HL-60 (cell line): ENCODE results near the gene SPACA5.

Experiments
- DNase-seq, 2 experiments: peaks; one replicate each; pipeline ENCODE4 v3.0.0-alpha.2; 2010 to 2020; ENCODE audit warnings: low read depth in 1 of 2, low spot score in 1 of 2
- H3K27ac ChIP-seq: fragments of 250-450 bp; sonication (Bioruptor Pico); replicated peaks from 2 replicates; pipeline ENCODE4 v1.5.1; 2020; ENCODE audit warnings: mild to moderate bottlenecking, moderate library complexity
- H3K27me3 ChIP-seq: fragments of 250-450 bp; sonication (Bioruptor Pico); 2 replicates; pipeline ENCODE4 v1.5.1; 2021; ENCODE audit warnings: mild to moderate bottlenecking, moderate library complexity; ENCODE audit not compliant: insufficient read depth, poor library complexity, severe bottlenecking
- H3K4me3 ChIP-seq: replicated peaks from 2 replicates; pipeline ENCODE4 v1.5.1; 2011; ENCODE audit warnings: mild to moderate bottlenecking, control low read depth, low read length; ENCODE audit not compliant: insufficient read depth
- CTCF ChIP-seq: IDR thresholded peaks from one replicate; pipeline ENCODE4 v1.5.1; 2011; ENCODE audit warnings: low read length, control low read depth, inconsistent platforms; ENCODE audit not compliant: insufficient read depth
- GABPA ChIP-seq: IDR thresholded peaks from 2 replicates; pipeline ENCODE4 v1.6.1; 2012; ENCODE audit warnings: low read depth
- POLR2AphosphoS5 ChIP-seq: IDR thresholded peaks from 2 replicates; pipeline ENCODE4 v1.6.1; 2012; ENCODE audit warnings: low read depth
- SPI1 ChIP-seq: IDR thresholded peaks from 2 replicates; pipeline ENCODE4 v1.6.1; 2012; ENCODE audit warnings: low read depth, mild to moderate bottlenecking, borderline replicate concordance
- TF ChIP-seq, protein P1 (sequence below): IDR thresholded peaks from 2 replicates; pipeline ENCODE4 v1.6.1; 2012; ENCODE audit warnings: low read depth; ENCODE audit not compliant: insufficient replicate concordance

SPACA5 gene

GRCh38 chrX:48035891-48036290, 29.1 kb downstream of the SPACA5 start:
- TF ChIP-seq GABPA (no peak), SPI1 (no peak), POLR2AphosphoS5 (no peak)
- H3K4me3 ChIP-seq, result no peak overlapping the region
- DNase-seq, result no peak
- H3K27ac ChIP-seq, result no peak overlapping the region
- H3K27me3 ChIP-seq, result no peaks in the 10 kb centered on the region

GRCh38 chrX:48043056-48043455, 36.3 kb downstream of the SPACA5 start:
- no peak for TF ChIP-seq CTCF
- TF ChIP-seq POLR2AphosphoS5, result no peak
- TF ChIP-seq GABPA, result no peak
- no peak for TF ChIP-seq SPI1
- TF ChIP-seq, protein P1, sequence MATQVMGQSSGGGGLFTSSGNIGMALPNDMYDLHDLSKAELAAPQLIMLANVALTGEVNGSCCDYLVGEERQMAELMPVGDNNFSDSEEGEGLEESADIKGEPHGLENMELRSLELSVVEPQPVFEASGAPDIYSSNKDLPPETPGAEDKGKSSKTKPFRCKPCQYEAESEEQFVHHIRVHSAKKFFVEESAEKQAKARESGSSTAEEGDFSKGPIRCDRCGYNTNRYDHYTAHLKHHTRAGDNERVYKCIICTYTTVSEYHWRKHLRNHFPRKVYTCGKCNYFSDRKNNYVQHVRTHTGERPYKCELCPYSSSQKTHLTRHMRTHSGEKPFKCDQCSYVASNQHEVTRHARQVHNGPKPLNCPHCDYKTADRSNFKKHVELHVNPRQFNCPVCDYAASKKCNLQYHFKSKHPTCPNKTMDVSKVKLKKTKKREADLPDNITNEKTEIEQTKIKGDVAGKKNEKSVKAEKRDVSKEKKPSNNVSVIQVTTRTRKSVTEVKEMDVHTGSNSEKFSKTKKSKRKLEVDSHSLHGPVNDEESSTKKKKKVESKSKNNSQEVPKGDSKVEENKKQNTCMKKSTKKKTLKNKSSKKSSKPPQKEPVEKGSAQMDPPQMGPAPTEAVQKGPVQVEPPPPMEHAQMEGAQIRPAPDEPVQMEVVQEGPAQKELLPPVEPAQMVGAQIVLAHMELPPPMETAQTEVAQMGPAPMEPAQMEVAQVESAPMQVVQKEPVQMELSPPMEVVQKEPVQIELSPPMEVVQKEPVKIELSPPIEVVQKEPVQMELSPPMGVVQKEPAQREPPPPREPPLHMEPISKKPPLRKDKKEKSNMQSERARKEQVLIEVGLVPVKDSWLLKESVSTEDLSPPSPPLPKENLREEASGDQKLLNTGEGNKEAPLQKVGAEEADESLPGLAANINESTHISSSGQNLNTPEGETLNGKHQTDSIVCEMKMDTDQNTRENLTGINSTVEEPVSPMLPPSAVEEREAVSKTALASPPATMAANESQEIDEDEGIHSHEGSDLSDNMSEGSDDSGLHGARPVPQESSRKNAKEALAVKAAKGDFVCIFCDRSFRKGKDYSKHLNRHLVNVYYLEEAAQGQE, result no peak
- no peak for DNase-seq

DNA sequence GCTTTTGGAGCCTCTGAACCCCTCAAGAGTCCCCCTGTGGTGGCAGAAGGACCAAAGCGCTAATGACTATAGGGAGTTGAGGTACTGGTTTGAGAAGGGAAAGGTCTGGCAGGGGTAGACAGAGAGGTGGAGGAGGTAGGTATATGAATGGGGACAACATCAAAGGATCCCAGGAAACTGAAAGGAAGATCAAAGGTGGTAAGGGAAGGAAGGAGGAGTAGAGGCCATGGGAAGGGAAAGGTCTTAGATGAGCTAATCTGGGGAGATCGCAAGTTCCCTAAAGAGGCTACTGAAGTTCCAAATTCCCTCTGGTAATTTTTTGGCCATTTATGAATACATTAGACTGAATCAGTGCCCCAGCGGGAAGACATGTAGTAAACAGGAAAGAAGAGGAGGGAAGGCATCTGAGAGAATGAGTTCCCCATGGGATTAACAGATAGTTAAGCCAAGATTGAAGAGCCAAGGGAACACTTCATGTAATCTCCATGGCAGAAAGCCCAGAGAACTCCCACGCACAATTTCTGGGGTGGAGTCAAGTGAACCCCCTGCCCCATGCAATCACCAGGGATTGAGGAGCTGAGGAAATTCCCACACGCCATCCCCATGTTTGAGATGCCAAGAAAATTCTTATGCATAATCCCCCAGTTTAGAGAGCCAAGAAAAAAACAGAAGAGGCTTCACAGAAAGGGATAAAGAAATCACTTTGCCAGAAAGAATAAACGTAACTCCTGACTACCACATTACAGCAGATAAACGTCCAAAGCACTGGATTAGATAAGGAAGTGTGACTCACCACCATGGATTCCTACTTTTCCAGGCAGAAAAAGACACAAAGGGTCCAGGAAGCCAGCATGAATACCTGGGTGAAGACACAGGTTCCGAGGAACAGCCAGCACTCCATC, 38.9 kb downstream of the SPACA5 start:
- TF ChIP-seq GABPA, result no peak
- TF ChIP-seq POLR2AphosphoS5, result no peak
- TF ChIP-seq SPI1, result no peak
- TF ChIP-seq CTCF, result no peak
- TF ChIP-seq, protein P1, result no peak
- H3K27me3 ChIP-seq, result no peaks in the 10 kb centered on the region
- no peak for DNase-seq
- H3K27ac ChIP-seq, result no peak overlapping the region
- H3K4me3 ChIP-seq, result no peak overlapping the region

More at GRCh38 chrX:48043056-48043455, 36.3 kb downstream of the SPACA5 start:
- Histone ChIP-seq H3K4me3 (no peak overlapping the region), H3K27ac (no peak overlapping the region), H3K27me3 (no peaks in the 10 kb centered on the region)

DNA sequence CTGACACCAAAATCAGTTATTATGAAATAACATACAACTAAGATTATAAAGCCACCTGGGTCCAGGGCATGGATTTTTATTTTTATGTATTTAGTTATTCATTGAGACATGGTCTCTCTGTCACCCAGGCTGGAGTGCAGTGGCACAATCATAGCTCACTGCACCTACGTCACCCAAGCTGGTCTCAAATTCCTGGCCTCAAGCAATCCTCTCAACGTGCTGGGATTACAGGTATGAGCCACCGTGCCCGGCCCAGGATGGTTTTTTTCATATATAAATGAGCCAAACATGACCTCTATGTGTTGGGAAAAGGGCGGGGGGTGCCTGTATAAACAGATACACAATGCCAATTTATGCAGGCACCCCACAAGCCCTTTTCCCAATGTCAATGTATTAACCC, 40.1 kb downstream of the SPACA5 start:
- H3K27ac ChIP-seq, result no peak overlapping the region
- no peaks in the 10 kb centered on the region for H3K27me3 ChIP-seq
- no peak overlapping the region for H3K4me3 ChIP-seq
- TF ChIP-seq GABPA (no peak), CTCF (no peak), POLR2AphosphoS5 (no peak), SPI1 (no peak)
- TF ChIP-seq, protein P1, result no peak
- DNase-seq, result no peak
